ENCODE measurements around the gene CD52. TPM values are rescaled to one million over a fixed set of nuclear protein-coding genes. Genes with fewer than 3 reads are reported as not detected.

Gene CD52
- total RNA-seq, 1 experiment from 2014 or later: 2.8 TPM

DNA sequence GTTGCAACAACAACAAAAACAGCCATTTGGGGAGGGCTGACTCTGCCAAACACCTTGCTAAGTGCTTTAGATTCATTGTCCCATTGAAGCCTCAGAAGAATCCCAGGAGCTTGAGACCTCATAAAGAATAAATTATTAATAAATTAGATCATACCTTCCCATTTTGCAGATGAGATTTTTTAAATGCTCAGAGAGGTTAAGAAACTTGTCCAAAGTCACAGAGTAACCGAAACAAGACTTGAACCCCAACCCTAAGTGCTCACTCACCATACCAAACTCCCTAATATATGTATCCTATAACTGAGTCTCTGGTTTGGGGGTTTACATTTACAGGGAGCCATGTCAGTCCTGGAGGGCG, 32.6 kb downstream of the CD52 start:
- no peak for ATAC-seq
- CTCF ChIA-PET: interaction anchor here (0.7 to 2.9 kb wide), 10 partner anchors 9 to 74 kb away, joined by 3 to 11 read pairs (median 5); no protein-coding TSS in a partner anchor

DNA sequence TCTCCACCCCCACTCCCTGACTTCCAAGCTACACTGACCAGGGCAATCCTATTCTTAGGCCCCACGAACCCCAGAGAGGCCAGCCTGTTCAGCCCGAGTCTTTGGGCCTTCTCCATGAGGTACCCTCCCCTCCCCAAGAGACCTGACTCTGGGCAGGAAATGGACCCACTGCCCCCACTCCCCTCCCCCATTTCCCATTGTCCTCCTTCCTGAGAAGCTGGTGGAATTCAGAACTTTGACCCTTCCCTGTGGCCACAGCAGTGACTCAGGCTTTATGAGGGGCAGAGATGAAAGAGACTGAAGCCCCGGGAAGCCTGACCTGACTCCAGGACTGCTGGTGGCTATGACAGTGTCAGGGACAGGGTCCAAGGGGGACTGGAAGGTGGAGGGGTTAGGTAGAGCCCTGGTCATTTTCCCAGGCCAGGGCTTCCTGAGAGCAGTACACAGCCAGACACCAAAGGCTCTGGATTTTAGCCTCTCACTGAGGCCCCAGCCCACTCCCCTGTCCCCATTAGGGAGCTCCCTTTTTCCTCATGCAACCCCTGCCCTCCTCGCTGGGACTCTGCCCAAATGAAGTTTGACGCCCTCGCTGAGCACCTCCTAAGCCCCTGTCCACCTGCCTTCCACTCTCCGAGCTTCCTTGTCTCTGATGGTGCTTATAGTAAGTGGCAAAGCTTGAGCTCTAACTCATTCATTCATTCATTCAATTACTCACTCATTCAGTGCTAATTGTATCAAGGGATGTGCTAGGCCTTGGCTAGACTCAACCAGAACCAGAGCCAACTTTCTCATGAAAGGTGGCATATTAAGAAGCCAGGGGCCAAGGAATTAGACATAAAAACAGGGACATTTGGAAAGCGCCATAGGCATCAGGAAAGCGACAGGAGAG, 33.2 kb downstream of the CD52 start:
- Mint-ChIP-seq H3K4me1 (peaks cover 34% of the 10 kb centered on the region), H3K36me3 (no peaks in the 10 kb centered on the region), H3K27me3 (ENCODE audit: low read depth) (no peaks in the 10 kb centered on the region), H3K27ac (peak overlapping the region; percentile 87), H3K9me3 (no peaks in the 10 kb centered on the region), H3K4me3 (no peak overlapping the region)
- ChIA-PET POLR2A (interaction anchor here (1.0 to 1.5 kb wide), 2 partner anchors 15 to 66 kb away, joined by 4 read pairs; no protein-coding TSS in a partner anchor), CTCF (interaction anchor here (0.7 to 2.9 kb wide), 9 partner anchors 8 to 75 kb away, joined by 3 to 11 read pairs (median 5); no protein-coding TSS in a partner anchor)
- peak; percentile 53 for ATAC-seq
- no peak for DNase-seq (ENCODE audit: low spot score)
- no peak for TF ChIP-seq RELA (CRISPR knock-in tag; IDR thresholded peaks at IDR 0.05; ENCODE audit: borderline replicate concordance)
- TF ChIP-seq NFATC4 (CRISPR knock-in tag; IDR thresholded peaks at IDR 0.05): no peak
- TF ChIP-seq TEAD1 (CRISPR knock-in tag; IDR thresholded peaks at IDR 0.05): no peak
- no peak for TF ChIP-seq ZNF263 (CRISPR knock-in tag; IDR thresholded peaks at IDR 0.05; ENCODE audit: low read depth)
- TF ChIP-seq CREB1 (CRISPR knock-in tag; IDR thresholded peaks at IDR 0.05): no peak
- TF ChIP-seq, protein P1, sequence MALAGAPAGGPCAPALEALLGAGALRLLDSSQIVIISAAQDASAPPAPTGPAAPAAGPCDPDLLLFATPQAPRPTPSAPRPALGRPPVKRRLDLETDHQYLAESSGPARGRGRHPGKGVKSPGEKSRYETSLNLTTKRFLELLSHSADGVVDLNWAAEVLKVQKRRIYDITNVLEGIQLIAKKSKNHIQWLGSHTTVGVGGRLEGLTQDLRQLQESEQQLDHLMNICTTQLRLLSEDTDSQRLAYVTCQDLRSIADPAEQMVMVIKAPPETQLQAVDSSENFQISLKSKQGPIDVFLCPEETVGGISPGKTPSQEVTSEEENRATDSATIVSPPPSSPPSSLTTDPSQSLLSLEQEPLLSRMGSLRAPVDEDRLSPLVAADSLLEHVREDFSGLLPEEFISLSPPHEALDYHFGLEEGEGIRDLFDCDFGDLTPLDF (CRISPR knock-in tag; IDR thresholded peaks at IDR 0.05): no peak
- peak; percentile 34; the same call in 1 of the 2 replicates for TF ChIP-seq MAX (CRISPR knock-in tag; IDR thresholded peaks at IDR 0.05)
- TF ChIP-seq IRF1 (CRISPR knock-in tag; IDR thresholded peaks at IDR 0.05): no peak
- TF ChIP-seq GABPB1 (CRISPR knock-in tag; IDR thresholded peaks at IDR 0.05): peak; percentile 60
- peak; percentile 22; the same call in 1 of the 2 replicates for TF ChIP-seq ZNF423 (CRISPR knock-in tag; IDR thresholded peaks at IDR 0.05)

More for the DNA sequence above, 32.6 kb downstream of the CD52 start:
- TF ChIP-seq GRHL2 (CRISPR knock-in tag; IDR thresholded peaks at IDR 0.05; ENCODE audit: insufficient replicate concordance, severe bottlenecking) (no peak), AFF4 (CRISPR knock-in tag; IDR thresholded peaks at IDR 0.05; ENCODE audit: borderline replicate concordance) (no peak), NR1H2 (CRISPR knock-in tag; IDR thresholded peaks at IDR 0.05) (no peak), ESRRA (CRISPR knock-in tag; IDR thresholded peaks at IDR 0.05; ENCODE audit: borderline replicate concordance) (no peak), TEAD1 (CRISPR knock-in tag; IDR thresholded peaks at IDR 0.05) (no peak), CBFB (CRISPR knock-in tag; IDR thresholded peaks at IDR 0.05; ENCODE audit: low read depth) (no peak), FOXK1 (CRISPR knock-in tag; IDR thresholded peaks at IDR 0.05) (no peak), ZNF263 (CRISPR knock-in tag; IDR thresholded peaks at IDR 0.05; ENCODE audit: low read depth) (no peak), ZNF219 (CRISPR knock-in tag; IDR thresholded peaks at IDR 0.05; ENCODE audit: borderline replicate concordance) (no peak), ATF1 (CRISPR knock-in tag; IDR thresholded peaks at IDR 0.05) (no peak)
- TF ChIP-seq, protein P2, sequence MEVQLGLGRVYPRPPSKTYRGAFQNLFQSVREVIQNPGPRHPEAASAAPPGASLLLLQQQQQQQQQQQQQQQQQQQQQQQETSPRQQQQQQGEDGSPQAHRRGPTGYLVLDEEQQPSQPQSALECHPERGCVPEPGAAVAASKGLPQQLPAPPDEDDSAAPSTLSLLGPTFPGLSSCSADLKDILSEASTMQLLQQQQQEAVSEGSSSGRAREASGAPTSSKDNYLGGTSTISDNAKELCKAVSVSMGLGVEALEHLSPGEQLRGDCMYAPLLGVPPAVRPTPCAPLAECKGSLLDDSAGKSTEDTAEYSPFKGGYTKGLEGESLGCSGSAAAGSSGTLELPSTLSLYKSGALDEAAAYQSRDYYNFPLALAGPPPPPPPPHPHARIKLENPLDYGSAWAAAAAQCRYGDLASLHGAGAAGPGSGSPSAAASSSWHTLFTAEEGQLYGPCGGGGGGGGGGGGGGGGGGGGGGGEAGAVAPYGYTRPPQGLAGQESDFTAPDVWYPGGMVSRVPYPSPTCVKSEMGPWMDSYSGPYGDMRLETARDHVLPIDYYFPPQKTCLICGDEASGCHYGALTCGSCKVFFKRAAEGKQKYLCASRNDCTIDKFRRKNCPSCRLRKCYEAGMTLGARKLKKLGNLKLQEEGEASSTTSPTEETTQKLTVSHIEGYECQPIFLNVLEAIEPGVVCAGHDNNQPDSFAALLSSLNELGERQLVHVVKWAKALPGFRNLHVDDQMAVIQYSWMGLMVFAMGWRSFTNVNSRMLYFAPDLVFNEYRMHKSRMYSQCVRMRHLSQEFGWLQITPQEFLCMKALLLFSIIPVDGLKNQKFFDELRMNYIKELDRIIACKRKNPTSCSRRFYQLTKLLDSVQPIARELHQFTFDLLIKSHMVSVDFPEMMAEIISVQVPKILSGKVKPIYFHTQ (CRISPR knock-in tag; IDR thresholded peaks at IDR 0.05): no peak
- H3K36me3 Mint-ChIP-seq: no peaks in the 10 kb centered on the region
- no peak for DNase-seq (ENCODE audit: low spot score)
- H3K4me3 Mint-ChIP-seq: no peak overlapping the region
- peaks cover 32% of the 10 kb centered on the region for H3K4me1 Mint-ChIP-seq
- POLR2A ChIA-PET: interaction anchor here (1.0 to 1.5 kb wide), 2 partner anchors 14 to 65 kb away, joined by 4 read pairs; no protein-coding TSS in a partner anchor
- H3K27me3 Mint-ChIP-seq (ENCODE audit: low read depth): no peaks in the 10 kb centered on the region
- H3K9me3 Mint-ChIP-seq: no peaks in the 10 kb centered on the region
- 0 out of 2 replicates have a peak overlapping the region, but pooled peaks have one; percentile 41 for H3K27ac Mint-ChIP-seq

Measured in WTC11 (cell line).